Stimulated activated naive B cell treated with anti-CD40 and anti-IgM and Interleukin-4, amounts not matched to agents 10 μg/mL and 1 μg/mL and 100 μg/mL, for 72 hours (primary cell): Measurements from ENCODE around the gene SUGCT.
"Not testable (repeated sequence)": the region's sequence is repeated elsewhere in the genome, so short reads cannot be mapped to it uniquely, and the experiment has no call there.

Source experiments
- ATAC-seq, 2 donors: fragments of 150-1000 bp; cut with Tn5 transposase; replicated peaks; 2 replicates each; pipeline ENCODE4 v1.10.0; 2021; ENCODE audit warnings: moderate library complexity in 1 of 2
- DNase-seq: peaks from one replicate; pipeline ENCODE4 v3.0.0; 2021
- H3K27ac Mint-ChIP-seq: one replicate; pipeline ENCODE4 v1.8.0; 2022; ENCODE audit warnings: mild to moderate bottlenecking, mixed read lengths
- H3K27me3 Mint-ChIP-seq, 2 donors: one replicate each; pipeline ENCODE4 v1.8.0; 2022; ENCODE audit warnings: mixed read lengths in 2 of 2
- H3K36me3 Mint-ChIP-seq, 2 donors: one replicate each; pipeline ENCODE4 v1.8.0; 2022; ENCODE audit warnings: mixed read lengths in 2 of 2, mild to moderate bottlenecking in 1 of 2
- H3K4me1 Mint-ChIP-seq, 2 donors: one replicate each; pipeline ENCODE4 v1.8.0; 2022; ENCODE audit warnings: mixed read lengths in 2 of 2, mild to moderate bottlenecking in 1 of 2
- H3K4me3 Mint-ChIP-seq, 2 donors: one replicate each; pipeline ENCODE4 v1.8.0; 2022; ENCODE audit warnings: mild to moderate bottlenecking in 2 of 2, mixed read lengths in 2 of 2, moderate library complexity in 1 of 2
- H3K9me3 Mint-ChIP-seq, 2 donors: one replicate each; pipeline ENCODE4 v1.8.0; 2022; ENCODE audit warnings: mixed read lengths in 2 of 2, mild to moderate bottlenecking in 1 of 2

Gene SUGCT

DNA sequence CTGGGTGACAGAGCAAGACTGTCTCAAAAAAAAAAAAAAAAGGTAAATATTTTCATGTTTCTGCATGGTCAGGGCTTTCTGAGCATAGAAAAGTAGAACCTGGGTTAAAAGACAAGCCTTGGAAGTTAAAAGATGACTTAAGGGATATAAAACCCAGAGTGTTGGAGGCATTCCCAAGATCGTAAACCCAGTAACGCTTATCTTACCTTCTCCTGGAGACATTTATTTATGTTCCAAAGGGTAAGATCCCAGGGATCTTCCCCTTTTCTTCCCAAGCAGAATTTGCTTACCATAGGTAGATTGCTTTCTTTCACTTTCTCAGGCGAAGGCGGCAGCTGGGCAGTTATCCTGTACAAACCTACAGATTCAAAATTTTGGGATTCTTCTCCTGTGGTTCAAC is 22.2 kb downstream of the SUGCT start:
- Mint-ChIP-seq H3K27ac (no peak overlapping the region), H3K36me3 (no peaks in the 10 kb centered on the region), H3K27me3 (no peaks in the 10 kb centered on the region), H3K9me3 (no peaks in the 10 kb centered on the region), H3K4me3 (no peak overlapping the region), H3K4me1 (no peaks in the 10 kb centered on the region)
- ATAC-seq (no peak), DNase-seq (no peak)

DNA sequence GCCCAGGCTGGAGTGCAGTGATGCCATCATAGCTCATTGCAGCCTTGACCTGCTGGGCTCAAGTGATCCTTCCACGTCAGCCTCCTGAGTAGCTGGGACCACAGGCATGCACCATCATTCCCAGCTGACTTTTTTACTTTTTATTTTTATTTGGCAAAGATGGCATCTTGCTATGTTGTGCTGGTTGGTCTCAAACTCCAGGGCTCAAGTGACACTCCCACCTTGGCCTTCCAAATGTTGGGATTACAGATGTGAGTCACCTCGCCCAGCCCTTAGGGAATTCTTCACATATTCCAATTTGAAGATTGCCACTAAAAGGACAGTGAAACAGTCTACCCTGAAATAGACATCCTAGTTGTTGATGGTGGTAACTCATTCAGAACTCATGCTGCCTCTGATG is 27.7 kb downstream of the SUGCT start:
- peaks cover 0 to under 1% of the 10 kb centered on the region in 2 donors for H3K9me3 Mint-ChIP-seq
- ATAC-seq (no peak), DNase-seq (no peak)
- no peaks in the 10 kb centered on the region for H3K27me3 Mint-ChIP-seq
- no peak overlapping the region for H3K27ac Mint-ChIP-seq
- H3K36me3 Mint-ChIP-seq = no peaks in the 10 kb centered on the region
- H3K4me3 Mint-ChIP-seq = no peak overlapping the region
- no peaks in the 10 kb centered on the region for H3K4me1 Mint-ChIP-seq

DNA sequence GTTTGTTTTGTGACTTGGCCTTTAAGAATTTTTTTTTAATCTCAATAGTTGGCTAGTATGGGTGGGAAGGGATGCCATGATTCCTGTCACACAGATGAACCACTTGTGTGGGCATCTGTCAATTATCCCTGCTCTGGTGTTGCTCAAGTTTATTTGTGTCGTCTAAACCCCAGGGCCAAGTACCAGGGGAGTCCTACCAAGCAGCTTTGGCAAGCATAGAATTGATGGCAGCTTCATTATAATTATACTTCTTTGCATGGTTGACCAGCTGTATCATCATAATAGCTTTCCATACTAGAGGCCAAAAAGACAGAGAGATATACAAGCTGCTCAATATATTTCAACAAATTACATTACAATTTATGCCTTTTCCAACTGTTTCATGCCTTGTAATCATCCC is 30.4 kb downstream of the SUGCT start:
- Mint-ChIP-seq H3K4me1 (no peaks in the 10 kb centered on the region), H3K27me3 (no peaks in the 10 kb centered on the region), H3K4me3 (no peak overlapping the region), H3K27ac (no peak overlapping the region), H3K9me3 (peaks cover 0 to 2% of the 10 kb centered on the region in 2 donors), H3K36me3 (no peaks in the 10 kb centered on the region)
- DNase-seq (no peak), ATAC-seq (no peak)

DNA sequence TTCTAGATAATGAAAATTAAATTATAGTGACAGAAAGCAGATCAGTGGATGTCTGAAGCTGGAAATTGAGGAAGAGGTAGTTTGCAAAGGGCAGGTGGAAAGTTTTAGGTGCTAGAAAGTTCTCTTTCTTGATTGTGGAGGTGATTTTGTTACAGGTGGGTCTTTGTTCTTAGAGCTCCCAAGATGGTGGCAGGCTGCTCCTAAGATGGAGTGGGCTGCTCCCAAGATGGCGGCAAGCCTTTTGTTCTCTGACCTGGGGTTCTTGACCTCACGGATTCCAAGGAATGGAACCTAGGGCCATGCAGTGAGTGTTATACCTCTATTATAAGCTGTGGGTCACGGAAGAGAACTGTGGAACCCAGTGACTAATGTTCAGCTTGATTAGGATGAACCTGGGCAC is 32.5 kb downstream of the SUGCT start:
- Mint-ChIP-seq H3K36me3 (no peaks in the 10 kb centered on the region), H3K27ac (no peak overlapping the region), H3K27me3 (peaks cover 0 to 3% of the 10 kb centered on the region in 2 donors), H3K4me3 (no peak overlapping the region), H3K4me1 (no peaks in the 10 kb centered on the region), H3K9me3 (peaks cover 0 to 2% of the 10 kb centered on the region in 2 donors)
- no peak for DNase-seq
- ATAC-seq = no peak

DNA sequence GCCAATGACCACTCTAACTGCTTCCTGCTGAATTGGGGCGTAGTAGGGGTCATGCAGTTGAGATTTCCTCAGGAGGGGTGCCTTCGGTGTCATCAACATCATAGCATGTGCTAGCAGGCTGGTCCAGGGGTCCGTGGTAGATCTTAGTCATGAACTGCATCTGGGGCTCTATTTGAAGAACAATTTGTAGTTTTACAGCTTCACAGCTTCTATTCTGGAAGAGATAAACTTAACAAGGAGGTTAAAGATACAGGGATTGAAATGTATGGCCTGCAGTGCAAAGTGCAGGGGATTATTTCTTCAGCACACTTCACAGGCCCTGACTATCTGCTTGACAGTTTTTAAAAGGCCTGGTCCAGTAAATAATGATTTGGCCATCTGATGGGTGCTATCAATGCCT is 33.5 kb downstream of the SUGCT start:
- H3K4me1 Mint-ChIP-seq, DNase-seq, H3K4me3 Mint-ChIP-seq, H3K27ac Mint-ChIP-seq, H3K36me3 Mint-ChIP-seq, H3K27me3 Mint-ChIP-seq, H3K9me3 Mint-ChIP-seq, ATAC-seq: not testable (repeated sequence)

DNA sequence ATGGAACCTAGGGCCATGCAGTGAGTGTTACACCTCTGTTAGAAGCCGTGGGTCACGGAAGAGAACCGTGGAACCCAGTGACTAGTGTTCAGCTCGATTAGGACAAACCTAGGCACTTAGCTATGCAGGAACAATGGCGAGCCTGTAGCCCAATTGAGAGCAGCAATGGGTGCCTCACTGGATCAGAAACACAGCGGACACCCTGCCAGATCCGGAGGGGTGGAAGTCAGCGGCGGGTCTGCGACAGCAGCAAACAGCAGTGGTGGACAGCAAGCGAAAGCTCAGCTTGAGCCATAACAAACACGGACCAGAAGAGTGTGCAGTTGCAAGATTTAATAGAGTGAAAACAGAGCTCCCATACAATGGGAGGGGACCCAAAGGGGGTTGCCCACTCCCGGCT is 38.3 kb downstream of the SUGCT start:
- peaks cover 10 to 16% of the 10 kb centered on the region in 2 donors for H3K27me3 Mint-ChIP-seq
- H3K9me3 Mint-ChIP-seq, H3K27ac Mint-ChIP-seq, H3K36me3 Mint-ChIP-seq, DNase-seq, H3K4me1 Mint-ChIP-seq, ATAC-seq, H3K4me3 Mint-ChIP-seq: not testable (repeated sequence)

DNA sequence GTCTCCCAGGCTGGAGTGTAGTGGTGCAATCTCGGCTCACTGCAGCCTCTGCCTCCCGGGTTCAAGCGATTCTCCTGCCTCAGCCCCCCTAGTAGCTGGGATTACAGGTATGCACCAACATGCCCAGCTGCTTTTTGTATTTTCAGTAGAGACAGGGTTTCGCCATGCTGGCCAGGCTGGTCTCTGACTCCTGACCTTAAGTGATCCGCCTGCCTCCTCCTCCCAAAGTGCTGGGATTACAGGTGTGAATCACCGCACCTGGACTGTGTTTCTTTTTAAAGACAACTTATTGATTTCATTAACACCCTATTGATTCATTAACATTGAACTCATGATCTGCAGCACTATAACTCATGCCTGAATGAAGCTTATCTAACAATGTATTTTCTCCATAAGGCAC is 40.5 kb downstream of the SUGCT start:
- H3K27me3 Mint-ChIP-seq = peaks cover 10 to 16% of the 10 kb centered on the region in 2 donors
- H3K4me3 Mint-ChIP-seq, DNase-seq, H3K9me3 Mint-ChIP-seq, ATAC-seq, H3K27ac Mint-ChIP-seq, H3K4me1 Mint-ChIP-seq, H3K36me3 Mint-ChIP-seq: not testable (repeated sequence)

DNA sequence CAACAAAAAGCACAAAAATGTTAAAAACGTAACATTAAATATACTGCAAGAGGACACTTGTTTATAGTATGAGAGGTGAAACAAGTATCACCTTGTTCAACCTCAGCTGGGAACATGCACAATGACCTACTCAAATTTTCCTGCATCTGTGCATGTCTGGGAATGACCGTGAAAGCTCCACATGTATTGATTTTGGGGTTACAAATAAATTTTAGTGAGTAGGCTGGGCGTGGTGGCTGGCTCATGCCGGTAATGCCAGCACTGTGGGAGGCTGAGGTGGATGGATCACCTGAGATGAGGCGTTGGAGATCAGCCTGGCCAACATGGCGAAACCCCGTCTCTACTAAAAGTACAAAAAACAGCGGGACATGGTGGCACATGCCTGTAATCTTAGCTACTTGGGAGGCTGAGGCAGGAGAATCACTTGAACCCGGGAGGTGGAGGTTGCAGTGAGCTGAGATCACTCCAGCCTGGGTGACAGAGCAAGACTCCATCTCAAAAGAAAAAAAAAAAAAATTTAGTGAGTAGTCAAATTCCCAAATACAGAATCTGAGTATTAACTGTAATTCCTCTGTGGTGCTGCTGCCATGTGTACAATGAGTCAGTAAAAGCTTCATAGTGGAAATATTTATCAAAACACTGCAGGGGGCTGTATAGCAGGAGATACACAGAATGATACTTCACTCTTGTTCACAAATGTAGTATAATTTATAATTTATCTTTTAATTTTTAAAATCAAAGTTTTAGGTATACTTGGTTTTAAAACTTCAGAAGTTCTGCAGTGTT is 41.1 kb downstream of the SUGCT start:
- Mint-ChIP-seq H3K27me3 (peaks cover 10 to 16% of the 10 kb centered on the region in 2 donors), H3K4me3 (no peak overlapping the region), H3K36me3 (no peaks in the 10 kb centered on the region), H3K9me3 (no peaks in the 10 kb centered on the region), H3K27ac (no peak overlapping the region), H3K4me1 (no peaks in the 10 kb centered on the region)
- ATAC-seq = no peak
- no peak for DNase-seq

DNA sequence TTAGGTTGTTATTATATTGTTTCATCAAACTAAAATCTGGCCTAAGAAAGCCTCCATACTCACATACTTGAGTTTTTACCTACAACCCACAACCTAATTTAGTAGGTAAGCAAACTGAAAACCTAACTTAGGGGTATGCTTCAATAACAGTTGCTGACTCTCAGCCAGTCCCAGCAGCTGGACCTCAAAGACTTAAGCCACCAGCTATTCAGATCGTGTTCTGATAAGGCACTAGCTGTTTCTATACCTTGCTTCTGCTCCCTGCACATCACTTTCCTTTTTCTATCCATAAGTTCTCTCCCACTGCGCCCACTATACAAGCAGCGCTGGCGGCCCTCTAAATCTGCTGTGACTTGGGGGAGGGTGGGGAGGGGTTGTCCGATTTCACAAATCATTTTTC is 42.3 kb downstream of the SUGCT start:
- Mint-ChIP-seq H3K9me3 (no peaks in the 10 kb centered on the region), H3K36me3 (no peaks in the 10 kb centered on the region), H3K27me3 (peaks cover 8 to 16% of the 10 kb centered on the region in 2 donors), H3K4me3 (no peak overlapping the region), H3K4me1 (no peaks in the 10 kb centered on the region), H3K27ac (no peak overlapping the region)
- no peak for DNase-seq
- no peak for ATAC-seq

DNA sequence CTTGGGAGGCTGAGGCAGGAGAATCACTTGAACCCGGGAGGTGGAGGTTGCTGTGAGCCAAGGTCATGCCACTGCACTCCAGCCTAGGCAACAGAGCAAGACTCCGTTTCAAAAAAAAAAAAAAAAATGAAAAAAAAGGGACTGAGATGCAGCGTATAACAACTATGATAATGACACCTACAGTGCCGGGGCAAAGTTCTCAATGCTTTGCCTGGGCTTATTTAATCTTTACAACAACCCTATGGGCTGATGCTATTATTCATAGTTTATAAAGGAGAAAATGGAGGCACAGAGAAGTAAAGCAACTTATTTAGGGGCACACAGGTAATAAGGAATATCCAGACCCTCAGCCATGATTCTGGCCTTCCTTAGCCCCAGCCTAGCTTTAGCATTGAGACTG is 47.6 kb downstream of the SUGCT start:
- Mint-ChIP-seq H3K36me3 (no peaks in the 10 kb centered on the region), H3K4me3 (no peak overlapping the region), H3K27ac (no peak overlapping the region), H3K9me3 (no peaks in the 10 kb centered on the region), H3K4me1 (no peaks in the 10 kb centered on the region), H3K27me3 (no peaks in the 10 kb centered on the region)
- ATAC-seq = no peak
- no peak for DNase-seq

DNA sequence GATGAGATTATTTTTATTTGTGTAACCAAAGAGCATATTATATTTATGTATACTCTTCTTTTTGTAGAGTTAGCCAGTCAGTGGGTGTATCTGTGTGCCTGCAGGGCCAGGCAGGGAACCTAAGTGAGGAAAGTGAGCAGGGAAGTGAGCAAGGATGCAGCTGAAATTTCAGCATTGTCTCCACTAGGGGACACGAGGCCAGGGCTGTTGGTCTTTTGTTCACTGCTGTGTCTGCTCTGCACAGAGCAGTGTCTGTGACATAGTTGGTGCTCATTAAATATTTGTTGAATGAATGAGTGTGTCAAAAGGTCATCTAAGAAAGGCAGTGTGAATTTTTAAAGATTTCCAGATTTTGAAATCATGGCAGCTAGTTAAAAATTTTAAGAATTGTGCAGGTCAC is 51.8 kb downstream of the SUGCT start:
- H3K27ac Mint-ChIP-seq = no peak overlapping the region
- H3K4me1 Mint-ChIP-seq = no peaks in the 10 kb centered on the region
- DNase-seq (no peak), ATAC-seq (no peak)
- H3K36me3 Mint-ChIP-seq = no peaks in the 10 kb centered on the region
- no peaks in the 10 kb centered on the region for H3K27me3 Mint-ChIP-seq
- H3K9me3 Mint-ChIP-seq = no peaks in the 10 kb centered on the region
- no peak overlapping the region for H3K4me3 Mint-ChIP-seq

DNA sequence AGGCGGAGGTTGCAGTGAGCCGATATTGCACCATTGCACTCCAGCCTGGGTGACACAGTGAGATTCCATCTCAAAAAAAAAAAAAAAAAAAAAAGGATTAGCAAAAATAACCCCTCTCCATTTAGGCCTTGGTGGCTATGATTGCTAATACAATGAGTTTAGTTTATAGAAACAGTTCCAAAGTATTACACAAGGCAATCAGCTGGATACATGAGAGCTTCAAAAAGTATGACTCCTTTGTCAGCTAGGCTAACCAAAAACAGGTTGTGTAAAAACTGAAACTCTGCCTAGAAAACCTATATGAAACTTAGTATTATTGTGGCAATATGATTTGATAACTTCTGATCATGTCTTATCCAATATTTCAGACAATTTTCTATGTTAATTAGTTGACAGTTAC is 57.2 kb downstream of the SUGCT start:
- DNase-seq (no peak), ATAC-seq (no peak)
- no peak overlapping the region for H3K4me3 Mint-ChIP-seq
- H3K27ac Mint-ChIP-seq = no peak overlapping the region
- no peaks in the 10 kb centered on the region for H3K4me1 Mint-ChIP-seq
- H3K27me3 Mint-ChIP-seq = no peaks in the 10 kb centered on the region
- H3K36me3 Mint-ChIP-seq = no peaks in the 10 kb centered on the region
- no peaks in the 10 kb centered on the region for H3K9me3 Mint-ChIP-seq

DNA sequence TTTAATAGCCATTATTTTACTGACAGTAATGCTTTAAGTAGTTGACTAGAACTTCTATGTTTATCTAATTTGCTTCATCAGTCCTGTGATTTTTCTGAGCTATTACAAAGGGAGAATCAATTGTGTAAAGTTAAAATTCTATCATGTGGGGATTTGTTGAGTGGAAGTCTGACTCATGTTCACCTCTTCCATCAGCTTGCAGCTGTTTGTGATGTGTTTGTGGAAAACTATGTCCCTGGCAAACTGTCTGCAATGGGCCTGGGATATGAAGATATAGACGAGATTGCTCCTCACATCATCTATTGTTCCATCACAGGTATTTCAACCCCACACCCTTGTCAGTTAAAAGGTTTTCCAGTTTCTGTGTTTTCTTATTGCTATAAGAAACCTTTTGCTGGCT is 59.9 kb downstream of the SUGCT start:
- ATAC-seq (no peak), DNase-seq (no peak)
- H3K27me3 Mint-ChIP-seq = no peaks in the 10 kb centered on the region
- H3K4me1 Mint-ChIP-seq = no peaks in the 10 kb centered on the region
- H3K36me3 Mint-ChIP-seq = no peaks in the 10 kb centered on the region
- no peak overlapping the region for H3K4me3 Mint-ChIP-seq
- H3K27ac Mint-ChIP-seq = no peak overlapping the region
- H3K9me3 Mint-ChIP-seq = no peaks in the 10 kb centered on the region

DNA sequence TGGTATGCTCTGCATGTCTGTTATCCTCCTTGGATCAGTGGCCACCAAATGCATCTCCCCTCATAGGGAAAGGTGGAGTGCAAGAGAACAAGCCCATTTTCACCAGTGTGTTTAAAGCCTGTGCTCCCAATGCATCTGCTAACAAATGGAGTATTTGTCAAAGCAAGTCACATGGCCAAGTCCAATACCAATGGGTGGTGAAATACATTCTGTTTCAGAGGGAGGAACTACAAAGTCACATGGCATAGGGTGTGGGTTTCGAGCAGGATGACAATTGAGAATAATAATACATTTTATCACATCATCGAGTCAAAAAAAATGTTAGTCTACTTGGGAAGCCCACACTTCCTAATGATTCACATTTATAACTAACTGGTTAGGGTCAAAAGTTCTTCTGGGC is 62.7 kb downstream of the SUGCT start:
- H3K27ac Mint-ChIP-seq = no peak overlapping the region
- peaks cover 0 to 5% of the 10 kb centered on the region in 2 donors for H3K27me3 Mint-ChIP-seq
- ATAC-seq (no peak), DNase-seq (no peak)
- H3K9me3 Mint-ChIP-seq = no peaks in the 10 kb centered on the region
- H3K4me3 Mint-ChIP-seq = no peak overlapping the region
- H3K36me3 Mint-ChIP-seq = no peaks in the 10 kb centered on the region
- H3K4me1 Mint-ChIP-seq = no peaks in the 10 kb centered on the region

DNA sequence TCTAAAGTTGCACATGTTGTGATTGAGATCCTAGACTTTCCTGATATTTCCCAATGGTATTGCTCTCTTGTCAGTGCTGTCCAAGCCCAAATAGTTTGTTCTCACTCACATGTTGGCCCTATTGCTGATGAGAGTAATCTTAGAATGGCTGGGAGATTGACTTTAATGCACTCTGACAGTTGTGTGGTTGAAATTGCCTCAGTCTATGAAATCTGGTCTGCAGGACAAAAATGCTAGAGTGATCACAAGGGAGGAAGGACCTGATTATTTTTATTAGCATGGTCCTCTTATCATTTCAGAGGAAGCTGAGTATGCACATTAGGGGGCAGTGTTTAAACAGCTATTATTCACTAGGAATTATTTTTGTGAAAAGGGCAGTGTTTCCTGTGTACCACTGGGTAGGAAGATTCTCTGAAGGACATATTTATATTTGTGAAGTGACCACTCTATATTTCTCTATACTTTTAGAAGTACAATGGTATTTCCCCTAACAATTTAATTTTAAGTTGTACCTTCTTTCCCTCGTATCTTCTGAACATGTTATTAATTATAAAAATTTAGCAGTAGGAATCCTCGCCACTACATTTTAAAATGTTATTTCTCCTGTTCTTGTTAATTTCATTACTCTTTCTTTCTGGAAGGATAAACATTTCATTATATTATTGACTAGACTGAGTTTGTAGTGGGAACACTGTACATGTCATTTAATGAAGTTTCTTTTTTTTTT is 64.4 kb downstream of the SUGCT start:
- Mint-ChIP-seq H3K27me3 (peaks cover 4 to 7% of the 10 kb centered on the region in 2 donors), H3K4me3 (no peak overlapping the region), H3K27ac (no peak overlapping the region), H3K9me3 (no peaks in the 10 kb centered on the region), H3K36me3 (no peaks in the 10 kb centered on the region), H3K4me1 (no peaks in the 10 kb centered on the region)
- DNase-seq = no peak
- no peak for ATAC-seq
